Measurements from ENCODE around the gene RSAD2.

DNA sequence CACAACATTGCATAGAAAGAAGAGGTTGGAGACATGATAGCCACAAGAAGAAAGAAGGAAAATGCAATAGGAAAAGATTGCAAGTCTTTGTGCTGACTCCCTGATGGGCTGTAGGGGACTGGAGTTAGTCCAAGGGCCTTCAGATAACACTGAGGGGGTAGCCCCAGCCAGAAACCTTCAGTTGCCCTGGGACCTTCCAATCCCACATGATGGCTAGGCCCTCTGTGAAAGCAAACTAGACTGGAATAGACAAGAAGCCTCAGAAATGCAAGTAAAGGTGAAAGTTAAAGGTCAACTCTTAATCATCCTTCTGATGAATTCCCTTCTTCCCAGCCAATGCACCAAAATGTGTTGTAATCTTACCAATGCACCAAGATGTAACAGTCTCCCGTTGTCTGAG, 31.0 kb upstream of the RSAD2 start:
- no peak for TF ChIP-seq HEY1 (CRISPR knock-in tag; IDR thresholded peaks at IDR 0.05; ENCODE audit: borderline replicate concordance)
- TF ChIP-seq ZC3H11A (IDR thresholded peaks at IDR 0.05; ENCODE audit: low read depth, low read length) = no peak
- TF ChIP-seq FOXJ3 (CRISPR knock-in tag; IDR thresholded peaks at IDR 0.05) = no peak
- TF ChIP-seq ELF1 (tag; IDR thresholded peaks at IDR 0.05) = no peak
- TF ChIP-seq ZNF274 (IDR thresholded peaks at IDR 0.05; ENCODE audit: borderline replicate concordance, low read depth, low read length) = no peak
- no peak for TF ChIP-seq RBM15 (IDR thresholded peaks at IDR 0.05; ENCODE audit: insufficient read depth, low read length)
- TF ChIP-seq EZH2 (IDR thresholded peaks at IDR 0.05; ENCODE audit: borderline replicate concordance, low read depth, low read length) = no peak
- TF ChIP-seq E2F5 (CRISPR knock-in tag; IDR thresholded peaks at IDR 0.05) = no peak
